Neuron (in vitro differentiated cells): Measurements from ENCODE around the gene TRPV4.
A peak's percentile ranks its signal among the peaks of the same experiment; 100 is the strongest.

Experiments used
- H2AFZ ChIP-seq: one replicate; pipeline ENCODE4 v1.6.1; 2013; ENCODE audit warnings: low read depth, mild to moderate bottlenecking, inconsistent platforms, low read length, moderate library complexity
- H3K27me3 ChIP-seq: one replicate; pipeline ENCODE4 v1.6.1; 2013; ENCODE audit warnings: low read length; ENCODE audit not compliant: insufficient read depth
- H3K36me3 ChIP-seq: one replicate; pipeline ENCODE4 v1.6.1; 2013; ENCODE audit warnings: low read length; ENCODE audit not compliant: insufficient read depth
- H3K4me1 ChIP-seq: one replicate; pipeline ENCODE4 v1.6.1; 2013; ENCODE audit warnings: low read length; ENCODE audit not compliant: insufficient read depth
- H3K4me3 ChIP-seq: 2 replicates; pipeline ENCODE4 v1.5.1; 2013; ENCODE audit warnings: mild to moderate bottlenecking, low read length, moderate library complexity
- H3K9me3 ChIP-seq: one replicate; pipeline ENCODE4 v1.6.1; 2013; ENCODE audit warnings: low read length

TRPV4 gene

GRCh38 chr12:109783965-109784244, 49.3 kb downstream of the TRPV4 start:
- H3K4me3 ChIP-seq, result no peak overlapping the region
- H3K4me1 ChIP-seq, result no peaks in the 10 kb centered on the region
- no peak overlapping the region for H2AFZ ChIP-seq
- H3K36me3 ChIP-seq, result no peaks in the 10 kb centered on the region
- no peaks in the 10 kb centered on the region for H3K9me3 ChIP-seq
- peaks cover 6% of the 10 kb centered on the region for H3K27me3 ChIP-seq

DNA sequence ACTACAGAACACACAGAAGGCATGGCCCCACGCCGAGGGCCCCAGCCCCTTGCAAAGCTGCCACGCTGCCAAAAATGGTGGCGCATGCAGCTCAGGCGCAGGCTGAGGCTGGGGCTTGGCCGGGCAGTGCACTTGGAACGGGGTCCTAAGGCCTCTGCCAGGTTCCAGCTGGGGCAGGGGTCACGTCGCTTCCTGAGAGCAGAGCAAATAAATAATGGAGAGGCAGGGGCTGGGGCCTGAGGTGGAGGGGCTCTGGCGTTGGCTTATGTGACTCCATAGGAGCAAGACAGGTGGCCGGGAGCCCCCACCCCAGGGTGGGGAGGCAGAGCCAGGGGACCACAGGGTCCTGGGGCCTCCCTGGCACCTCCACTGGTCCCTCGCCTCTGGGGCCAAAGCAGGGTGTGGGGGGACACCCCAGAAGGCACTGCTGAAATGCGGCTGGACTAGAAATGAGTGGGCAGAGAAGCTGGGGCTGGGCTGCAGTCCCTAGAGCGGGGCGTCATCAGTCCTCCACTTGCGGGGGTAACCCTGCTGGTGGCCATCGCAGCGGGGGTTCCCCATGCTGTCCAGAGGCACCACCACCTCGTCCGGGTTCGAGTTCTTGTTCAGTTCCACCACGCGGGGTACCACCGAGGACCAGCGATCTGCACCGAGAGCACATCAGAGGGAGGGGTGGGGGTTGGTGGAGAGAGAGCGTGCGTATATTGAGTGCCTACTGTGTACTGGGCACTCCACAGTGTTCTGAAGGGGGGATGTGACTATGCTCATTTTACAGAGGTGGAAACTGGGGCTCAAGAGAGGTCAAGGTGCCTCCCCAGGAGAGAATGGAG, 49.8 kb downstream of the TRPV4 start:
- Histone ChIP-seq H3K9me3 (no peaks in the 10 kb centered on the region), H3K27me3 (peaks cover 6% of the 10 kb centered on the region), H3K4me1 (no peaks in the 10 kb centered on the region), H2AFZ (no peak overlapping the region), H3K36me3 (no peaks in the 10 kb centered on the region), H3K4me3 (no peak overlapping the region)

GRCh38 chr12:109782326-109782703, 50.9 kb downstream of the TRPV4 start:
- H3K4me3 ChIP-seq, result no peak overlapping the region
- H2AFZ ChIP-seq, result no peak overlapping the region
- H3K36me3 ChIP-seq, result no peaks in the 10 kb centered on the region
- no peaks in the 10 kb centered on the region for H3K9me3 ChIP-seq
- H3K27me3 ChIP-seq, result peaks cover 6% of the 10 kb centered on the region
- peaks cover 4% of the 10 kb centered on the region for H3K4me1 ChIP-seq

- Histone ChIP-seq H3K9me3 (no peaks in the 10 kb centered on the region), H2AFZ (no peak overlapping the region), H3K27me3 (peaks cover 4% of the 10 kb centered on the region), H3K36me3 (no peaks in the 10 kb centered on the region), H3K4me1 (peaks cover 9% of the 10 kb centered on the region), H3K4me3 (no peak overlapping the region)
These were observed 51.4 kb downstream of the TRPV4 start for GRCh38 chr12:109781668-109782325.

GRCh38 chr12:109779382-109779781, 53.8 kb downstream of the TRPV4 start:
- no peak overlapping the region for H3K4me3 ChIP-seq
- no peaks in the 10 kb centered on the region for H3K9me3 ChIP-seq
- H3K27me3 ChIP-seq, result no peaks in the 10 kb centered on the region
- no peak overlapping the region for H2AFZ ChIP-seq
- peaks cover 19% of the 10 kb centered on the region for H3K4me1 ChIP-seq
- H3K36me3 ChIP-seq, result no peaks in the 10 kb centered on the region

- H3K4me3 ChIP-seq, result no peak overlapping the region
- H3K9me3 ChIP-seq, result no peaks in the 10 kb centered on the region
- no peak overlapping the region for H2AFZ ChIP-seq
- H3K27me3 ChIP-seq, result no peaks in the 10 kb centered on the region
- no peaks in the 10 kb centered on the region for H3K36me3 ChIP-seq
- peaks cover 19% of the 10 kb centered on the region for H3K4me1 ChIP-seq
These were observed 54.5 kb downstream of the TRPV4 start for GRCh38 chr12:109778684-109779083.

- Histone ChIP-seq H2AFZ (peak overlapping the region; percentile 23), H3K4me3 (peak overlapping the region; percentile 23), H3K36me3 (no peaks in the 10 kb centered on the region), H3K4me1 (peaks cover 19% of the 10 kb centered on the region), H3K27me3 (no peaks in the 10 kb centered on the region), H3K9me3 (no peaks in the 10 kb centered on the region)
These were observed 55.7 kb downstream of the TRPV4 start for GRCh38 chr12:109777544-109777943.

GRCh38 chr12:109776624-109777023, 56.6 kb downstream of the TRPV4 start:
- Histone ChIP-seq H2AFZ (peak overlapping the region; percentile 23), H3K4me3 (no peak overlapping the region), H3K9me3 (no peaks in the 10 kb centered on the region), H3K27me3 (no peaks in the 10 kb centered on the region), H3K4me1 (peaks cover 19% of the 10 kb centered on the region), H3K36me3 (no peaks in the 10 kb centered on the region)

DNA sequence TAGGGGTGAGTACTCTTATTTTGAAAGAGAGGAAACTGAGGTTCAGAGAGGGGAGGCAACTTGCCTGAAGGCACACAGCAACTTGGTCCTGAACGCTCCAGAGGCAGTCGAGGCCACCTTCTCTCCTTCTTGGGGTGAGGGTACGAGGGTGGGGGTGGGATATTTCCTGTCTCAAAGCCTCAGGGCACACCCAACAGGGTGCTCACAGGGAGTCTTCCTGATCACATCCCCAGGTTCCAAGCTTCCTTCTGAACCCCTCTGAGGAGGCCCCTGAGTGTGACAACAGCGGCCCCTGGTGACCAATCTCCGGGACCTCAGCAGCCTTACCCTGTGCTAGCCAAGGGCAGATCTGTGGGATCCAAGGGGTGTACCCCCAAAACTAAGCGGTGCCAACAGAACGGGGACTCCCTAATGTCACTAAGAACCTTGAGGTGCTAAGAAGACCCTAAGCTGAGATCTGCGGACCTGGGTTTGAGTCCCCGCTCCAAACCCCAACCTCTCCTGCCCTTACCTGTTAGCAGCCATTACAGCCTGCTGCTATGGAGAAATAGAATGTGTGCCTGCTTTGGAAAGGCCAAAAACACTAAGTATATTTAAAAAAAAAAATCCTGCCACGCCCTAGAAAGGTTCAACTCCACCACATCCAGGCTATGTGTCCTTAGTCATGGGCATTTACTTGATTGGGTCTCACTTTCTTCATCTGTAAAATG, 57.9 kb downstream of the TRPV4 start:
- Histone ChIP-seq H2AFZ (no peak overlapping the region), H3K4me1 (peaks cover 19% of the 10 kb centered on the region), H3K36me3 (no peaks in the 10 kb centered on the region), H3K4me3 (no peak overlapping the region), H3K27me3 (no peaks in the 10 kb centered on the region), H3K9me3 (no peaks in the 10 kb centered on the region)

- no peak overlapping the region for H2AFZ ChIP-seq
- no peaks in the 10 kb centered on the region for H3K27me3 ChIP-seq
- no peak overlapping the region for H3K4me3 ChIP-seq
- H3K9me3 ChIP-seq, result no peaks in the 10 kb centered on the region
- peaks cover 19% of the 10 kb centered on the region for H3K4me1 ChIP-seq
- H3K36me3 ChIP-seq, result no peaks in the 10 kb centered on the region
These were observed 59.7 kb downstream of the TRPV4 start for GRCh38 chr12:109773384-109774011.

DNA sequence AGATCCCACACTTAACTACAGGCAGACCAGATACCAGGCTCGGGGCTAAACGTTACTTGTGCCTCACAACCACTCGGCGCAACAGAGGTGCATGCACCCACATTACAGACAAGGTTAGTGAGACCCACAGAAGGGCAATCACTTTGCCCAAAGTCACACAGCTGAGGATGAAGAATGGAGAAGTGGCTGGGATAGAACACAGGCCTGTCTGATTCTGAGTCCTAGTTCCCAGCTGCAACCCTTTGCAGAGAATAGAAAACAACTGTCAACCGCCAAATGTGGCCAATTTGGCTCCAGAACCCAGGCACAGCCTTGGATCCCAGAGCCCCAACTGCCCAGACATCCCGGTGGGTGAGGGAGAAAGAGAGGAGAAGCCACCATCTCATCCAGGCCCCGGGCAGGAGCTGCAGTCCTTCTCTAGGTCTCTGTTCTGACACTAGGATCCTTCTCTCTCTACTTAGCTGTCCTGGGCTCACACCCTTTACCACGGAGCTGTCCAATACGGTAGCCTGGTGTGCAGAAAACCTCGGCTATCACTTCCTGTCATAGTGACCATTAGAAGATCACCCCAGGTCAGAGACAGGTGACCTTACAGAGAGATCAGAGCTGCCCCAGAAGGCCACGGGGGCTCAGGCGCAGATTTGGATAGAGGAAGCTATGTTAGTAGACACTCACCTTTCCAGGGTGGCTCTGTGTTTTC, 60.4 kb downstream of the TRPV4 start:
- no peaks in the 10 kb centered on the region for H3K27me3 ChIP-seq
- no peak overlapping the region for H3K4me3 ChIP-seq
- no peak overlapping the region for H2AFZ ChIP-seq
- no peaks in the 10 kb centered on the region for H3K9me3 ChIP-seq
- peaks cover 18% of the 10 kb centered on the region for H3K4me1 ChIP-seq
- no peaks in the 10 kb centered on the region for H3K36me3 ChIP-seq

DNA sequence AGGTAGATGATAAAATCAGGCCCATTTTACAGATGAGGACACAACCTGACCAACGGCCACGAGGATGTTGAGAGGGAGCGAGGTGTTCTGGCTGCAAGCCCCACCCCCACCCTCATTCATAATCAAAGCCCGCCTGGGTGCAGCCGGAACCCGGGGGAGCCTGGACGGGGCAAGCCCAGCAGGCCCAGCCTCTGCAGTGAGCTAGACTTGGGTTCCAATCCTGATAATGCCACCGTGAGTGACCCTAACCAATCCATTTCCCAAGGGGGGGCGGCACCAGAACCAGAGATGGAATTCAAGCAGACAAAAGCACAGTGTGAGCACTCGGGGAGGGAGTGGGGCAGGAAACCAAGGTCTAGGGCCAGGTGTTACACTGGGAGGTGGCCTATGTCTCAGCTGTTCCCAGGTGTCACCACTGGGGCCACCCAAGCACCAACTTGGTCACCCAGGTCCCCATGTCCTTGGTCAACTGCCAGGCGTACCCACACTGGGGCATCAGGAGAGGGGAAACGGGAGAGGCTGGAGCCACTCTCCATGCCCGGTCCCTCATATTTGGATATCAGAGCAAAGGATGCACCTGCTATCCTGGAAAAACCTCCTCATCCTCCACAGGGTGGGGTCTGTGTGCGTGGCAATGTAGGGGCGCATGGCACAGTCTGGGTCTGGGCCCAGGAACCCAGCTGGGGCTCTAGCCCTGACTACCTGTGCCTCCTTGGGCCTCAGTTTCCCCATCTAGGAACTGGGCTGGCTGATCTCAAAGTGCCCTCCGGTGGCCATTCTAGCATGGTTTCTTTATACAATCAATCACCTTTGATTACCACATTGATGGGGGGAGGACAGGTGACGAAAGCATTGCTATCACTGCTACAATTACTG, 61.2 kb downstream of the TRPV4 start:
- no peak overlapping the region for H3K4me3 ChIP-seq
- H2AFZ ChIP-seq, result no peak overlapping the region
- H3K27me3 ChIP-seq, result no peaks in the 10 kb centered on the region
- H3K9me3 ChIP-seq, result no peaks in the 10 kb centered on the region
- peaks cover 11% of the 10 kb centered on the region for H3K4me1 ChIP-seq
- H3K36me3 ChIP-seq, result no peaks in the 10 kb centered on the region
